ENCODE data around the gene PSTPIP1.

PSTPIP1 gene

DNA sequence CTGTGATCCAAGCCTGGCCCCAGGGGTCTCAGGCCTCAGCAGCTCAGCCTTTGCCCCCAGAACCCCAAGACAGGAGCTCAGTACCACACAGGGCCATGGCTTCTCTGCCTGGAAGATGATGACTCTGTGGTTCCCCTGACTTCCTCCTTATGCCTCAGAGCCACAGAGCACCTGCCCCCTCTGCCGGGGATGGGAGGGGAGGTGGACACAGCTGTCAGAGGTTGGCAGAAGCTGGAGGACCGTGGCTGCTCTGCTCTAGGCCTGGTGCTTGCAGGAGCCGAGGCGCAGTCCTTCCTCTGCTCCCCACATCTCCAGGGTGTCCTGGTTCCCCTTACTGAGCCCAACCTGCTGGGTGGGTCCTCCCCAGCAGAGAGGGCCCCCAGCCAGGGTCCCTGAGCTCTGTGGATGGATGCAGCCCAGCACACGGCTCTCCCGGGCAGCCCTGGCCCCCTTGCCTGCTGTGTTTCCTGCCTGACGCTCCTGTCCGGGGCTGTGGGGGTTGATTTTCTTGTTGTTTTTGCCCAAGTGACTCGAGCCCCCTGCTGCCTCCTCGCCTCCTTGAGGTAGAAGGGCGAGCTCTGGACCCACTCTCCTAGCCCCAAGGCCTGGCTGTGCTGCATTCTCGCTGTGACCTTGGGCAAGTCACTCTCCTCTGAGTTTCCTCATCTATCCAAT, 36.6 kb downstream of the PSTPIP1 start:
- no peak for DNase-seq

DNA sequence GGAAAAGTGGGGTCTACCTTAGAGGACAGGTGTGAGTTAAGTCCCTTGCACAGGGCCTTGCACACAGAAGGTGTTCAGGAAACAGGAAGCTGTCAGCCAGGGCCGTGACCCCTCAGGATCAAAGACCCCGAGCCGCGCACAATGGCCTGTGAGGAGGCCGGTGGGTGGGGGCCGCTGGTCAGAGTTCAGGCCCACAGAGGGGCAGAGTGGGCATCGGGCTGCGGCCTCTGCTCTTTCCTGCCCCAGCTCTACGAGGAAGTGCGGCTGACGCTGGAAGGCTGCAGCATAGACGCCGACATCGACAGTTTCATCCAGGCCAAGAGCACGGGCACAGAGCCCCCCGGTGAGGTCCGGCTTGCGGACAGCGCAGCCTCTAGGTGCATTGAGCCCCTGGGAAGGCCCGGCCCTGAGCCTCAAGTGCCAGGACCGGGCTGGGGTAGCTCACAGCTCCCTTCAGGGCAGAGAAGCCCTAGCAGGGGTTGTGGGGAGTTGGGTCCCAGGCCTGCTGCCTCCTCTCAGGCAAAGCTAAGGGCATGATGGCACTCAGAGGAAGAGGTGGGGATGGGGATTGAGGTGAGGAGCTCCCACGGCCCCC, 37.2 kb downstream of the PSTPIP1 start:
- no peak for DNase-seq

- DNase-seq, result no peak
Observed at GRCh38 chr15:77032647-77033416, 37.9 kb downstream of the PSTPIP1 start.

GRCh38 chr15:77033417-77033728, 38.4 kb downstream of the PSTPIP1 start:
- no peak for DNase-seq

DNA sequence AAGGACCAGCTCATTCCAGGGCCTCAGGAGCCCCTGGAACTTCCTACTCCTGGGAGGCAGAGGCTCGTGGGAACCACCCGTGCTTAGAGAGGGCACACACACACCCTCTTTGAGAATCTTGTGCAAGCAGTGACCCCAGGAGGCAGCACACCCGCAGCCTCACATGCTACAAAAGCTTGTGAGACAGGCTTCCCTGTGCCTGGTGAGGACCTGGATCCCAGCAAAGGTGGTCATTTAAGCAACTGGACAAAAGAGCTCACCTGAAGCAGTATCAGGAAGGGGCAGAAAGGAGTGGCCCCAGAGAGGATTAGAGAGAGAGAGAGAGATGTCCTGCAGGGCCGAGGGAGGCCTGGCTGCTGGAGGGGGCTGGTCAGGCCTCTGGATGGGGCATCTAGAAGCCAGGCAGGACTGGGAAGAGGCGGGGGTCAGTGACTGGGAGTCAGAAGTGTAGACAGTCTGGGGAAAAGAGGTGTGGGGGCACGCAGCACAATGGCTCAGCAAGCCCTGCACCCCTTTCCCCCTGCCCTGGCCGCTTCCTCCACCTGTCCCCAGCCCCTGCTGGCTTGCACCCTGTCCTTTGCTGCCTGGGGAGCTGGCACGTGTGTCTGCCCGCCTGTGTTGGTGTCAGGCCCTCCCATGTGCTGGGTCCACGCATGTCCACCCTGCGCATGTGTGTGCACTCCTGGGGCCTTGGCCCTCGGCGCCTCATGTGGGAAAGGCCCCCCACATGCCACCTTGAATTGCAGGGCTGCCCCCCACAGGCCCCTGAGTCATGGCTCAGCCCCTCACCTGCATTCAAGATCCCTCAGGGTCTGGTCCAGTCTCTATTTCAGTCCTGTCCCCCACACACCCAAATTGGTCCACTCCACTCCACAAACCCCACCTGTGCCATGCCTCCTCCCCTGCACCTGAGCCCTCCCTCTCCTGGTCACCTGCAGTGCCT, 39.1 kb downstream of the PSTPIP1 start:
- no peak for DNase-seq

DNA sequence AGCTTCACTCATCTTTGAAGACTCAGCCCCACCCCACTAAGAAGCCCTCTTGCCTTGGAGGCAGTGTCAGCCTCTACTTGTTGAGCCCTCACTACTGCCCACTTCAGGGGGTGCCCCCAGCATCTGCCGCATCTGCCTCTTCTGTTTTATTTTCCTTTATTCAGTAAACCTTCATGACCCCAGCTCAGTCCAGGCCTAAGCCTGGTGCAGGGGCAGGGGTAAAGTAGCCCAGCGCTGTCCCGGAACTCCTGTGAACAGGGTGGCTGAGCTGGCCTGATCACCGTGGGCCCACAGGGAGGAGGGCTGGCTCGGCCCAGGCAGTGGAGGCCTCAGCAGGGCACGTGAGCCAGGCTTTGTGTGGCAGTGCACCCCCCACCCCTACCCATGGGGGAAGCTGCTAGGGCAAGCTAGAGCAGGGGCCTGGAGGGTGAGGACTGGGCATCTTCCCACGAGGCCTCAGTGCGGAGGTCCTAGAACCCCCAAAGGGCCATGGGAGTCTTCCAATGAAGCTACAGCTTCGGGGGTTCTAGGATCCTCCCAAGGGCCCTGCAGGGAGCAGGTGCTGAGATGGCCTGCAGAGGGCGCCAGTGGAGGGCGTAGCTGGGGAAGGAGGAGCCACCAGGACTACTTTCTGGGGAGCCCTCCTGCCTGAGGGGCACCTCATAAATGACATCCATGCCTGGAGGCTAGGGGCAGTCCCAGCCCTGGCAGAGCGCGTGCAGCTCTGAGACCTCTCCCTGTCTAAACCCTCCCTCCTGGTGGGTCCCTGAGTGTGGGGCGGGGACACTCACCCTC, 40.0 kb downstream of the PSTPIP1 start:
- DNase-seq, result no peak

GRCh38 chr15:77035584-77035983, 40.7 kb downstream of the PSTPIP1 start:
- DNase-seq, result no peak

- no peak for DNase-seq
Observed at GRCh38 chr15:77035999-77036471, 41.1 kb downstream of the PSTPIP1 start.

DNA sequence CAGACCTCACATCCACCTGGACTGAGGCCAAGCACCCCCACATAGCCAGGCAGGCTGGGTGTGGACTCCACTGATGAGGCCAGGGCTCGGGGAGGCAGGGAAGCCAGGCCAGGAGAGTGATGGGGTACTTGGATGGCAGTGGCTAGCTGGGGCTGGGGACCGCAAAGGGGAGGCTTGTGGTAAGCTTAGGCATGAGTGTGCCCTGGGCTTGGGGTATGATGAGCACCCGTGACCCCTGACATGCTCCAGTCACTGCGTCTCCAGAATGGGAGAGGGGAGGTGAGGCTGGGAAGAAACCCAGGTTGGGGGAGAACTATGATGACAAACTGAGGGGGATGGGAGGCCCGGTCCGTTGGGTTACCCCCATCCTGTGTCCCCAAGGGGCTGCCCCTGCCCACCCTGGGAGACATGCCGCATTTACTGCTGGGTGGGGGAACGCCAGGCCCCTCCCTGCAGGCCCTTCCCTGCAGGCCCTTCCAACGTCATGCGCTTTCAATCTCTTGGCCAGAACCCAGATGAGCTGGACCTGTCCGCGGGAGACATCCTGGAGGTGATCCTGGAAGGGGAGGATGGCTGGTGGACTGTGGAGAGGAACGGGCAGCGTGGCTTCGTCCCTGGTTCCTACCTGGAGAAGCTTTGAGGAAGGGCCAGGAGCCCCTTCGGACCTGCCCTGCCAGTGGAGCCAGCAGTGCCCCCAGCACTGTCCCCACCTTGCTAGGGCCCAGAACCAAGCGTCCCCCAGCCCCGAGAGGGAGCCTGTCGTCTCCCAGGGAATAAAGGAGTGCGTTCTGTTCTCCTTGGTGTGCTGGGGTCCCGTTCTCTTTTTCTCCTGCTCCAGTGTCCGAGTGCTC, 41.8 kb downstream of the PSTPIP1 start:
- no peak for DNase-seq

- DNase-seq, result no peak
Observed at GRCh38 chr15:77037388-77038209, 42.7 kb downstream of the PSTPIP1 start.

DNA sequence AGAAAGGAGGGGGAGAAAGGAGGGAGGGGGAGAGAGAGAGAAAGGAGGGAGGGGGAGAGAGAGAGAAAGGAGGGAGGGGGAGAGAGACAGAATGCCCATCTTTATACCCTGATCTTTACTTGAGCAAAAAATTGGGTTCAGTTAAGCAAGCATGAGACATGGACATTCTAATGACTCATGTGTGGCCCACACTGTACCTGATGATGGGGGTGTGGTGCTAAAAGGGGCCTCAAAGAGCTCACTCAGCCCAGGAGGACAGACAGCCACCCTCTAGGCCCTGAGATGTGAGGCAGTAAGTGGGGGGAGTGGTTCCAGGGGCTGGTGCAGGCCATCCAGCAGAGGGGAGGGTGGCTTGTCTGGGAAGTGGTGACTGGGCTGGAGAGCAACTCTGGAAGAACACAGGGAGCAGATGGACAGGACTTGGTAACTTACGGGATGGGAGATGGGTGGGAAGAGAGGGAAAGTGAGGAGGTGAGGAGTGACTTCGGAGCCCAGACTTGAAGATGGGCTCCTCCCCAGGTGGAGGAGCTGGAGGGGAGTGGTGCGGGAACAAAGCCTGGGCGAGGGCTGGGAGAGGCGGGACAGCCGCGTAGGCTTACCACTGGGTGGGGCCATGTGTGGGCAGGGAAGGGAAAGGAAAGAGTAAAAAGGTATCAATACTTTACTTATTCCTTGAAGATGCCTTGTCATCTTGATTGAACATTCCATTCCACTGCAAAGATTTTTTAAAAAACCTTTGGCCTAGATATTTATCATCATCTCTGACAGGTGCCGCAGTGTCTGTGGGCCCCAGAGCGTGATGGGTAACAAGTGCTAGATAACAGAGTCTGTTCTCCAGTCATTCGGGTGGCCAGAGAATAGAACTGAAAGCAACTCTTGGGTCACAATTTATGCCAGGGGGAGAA, 43.6 kb downstream of the PSTPIP1 start:
- DNase-seq, result no peak

DNA sequence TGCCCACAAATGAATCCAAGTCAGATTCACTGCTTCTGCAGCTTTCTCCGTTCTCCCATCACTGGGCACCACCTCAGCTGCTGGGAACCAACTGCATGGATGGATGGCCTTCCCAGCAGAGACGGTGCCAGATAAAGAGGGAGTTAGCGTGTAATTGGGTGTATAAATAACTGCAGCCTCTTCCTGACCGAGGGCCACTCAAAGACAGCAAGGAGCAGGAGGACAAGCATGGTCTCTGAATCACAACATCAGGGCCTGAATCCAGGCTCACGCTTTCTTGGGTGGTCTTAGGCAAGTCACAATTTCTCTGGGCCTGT, 44.2 kb downstream of the PSTPIP1 start:
- DNase-seq, result no peak

DNA sequence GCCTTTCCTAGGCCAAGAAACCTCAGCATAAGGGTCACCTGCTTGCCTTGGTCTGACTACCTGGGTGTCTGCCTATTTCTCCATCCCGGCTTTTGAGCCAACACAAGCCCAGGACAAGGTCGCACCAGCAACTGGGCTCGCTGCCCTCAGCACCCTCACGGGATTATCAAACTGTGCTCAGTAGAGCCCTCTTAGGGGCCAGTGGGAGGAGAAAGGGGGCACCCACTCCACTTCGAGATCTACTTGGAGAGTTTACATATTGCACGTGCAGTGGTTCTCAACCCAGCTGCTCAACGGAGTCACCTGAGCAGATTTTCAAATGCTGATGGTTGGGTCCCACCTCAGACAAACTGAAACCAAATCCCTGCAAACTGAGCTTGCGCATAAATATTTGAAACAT, 44.9 kb downstream of the PSTPIP1 start:
- DNase-seq, result no peak

DNA sequence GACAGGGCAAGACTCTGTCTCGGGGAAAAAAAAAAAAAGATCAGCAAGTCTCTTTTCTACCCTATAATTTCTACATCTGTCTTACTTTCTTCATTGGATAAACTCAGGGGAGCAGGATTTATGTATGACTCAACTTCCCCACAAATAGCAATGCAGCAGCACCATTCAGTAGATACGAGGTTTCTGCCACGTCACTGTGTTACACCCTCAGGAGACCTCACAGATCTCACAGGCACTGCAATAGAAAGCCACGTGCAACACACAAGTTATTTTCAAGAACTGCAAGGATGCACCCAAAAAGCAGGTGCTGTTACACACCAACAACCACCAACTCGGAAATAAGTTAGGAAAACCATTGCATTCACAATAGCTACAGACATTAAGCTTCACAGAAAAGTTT, 45.7 kb downstream of the PSTPIP1 start:
- no peak for DNase-seq

DNA sequence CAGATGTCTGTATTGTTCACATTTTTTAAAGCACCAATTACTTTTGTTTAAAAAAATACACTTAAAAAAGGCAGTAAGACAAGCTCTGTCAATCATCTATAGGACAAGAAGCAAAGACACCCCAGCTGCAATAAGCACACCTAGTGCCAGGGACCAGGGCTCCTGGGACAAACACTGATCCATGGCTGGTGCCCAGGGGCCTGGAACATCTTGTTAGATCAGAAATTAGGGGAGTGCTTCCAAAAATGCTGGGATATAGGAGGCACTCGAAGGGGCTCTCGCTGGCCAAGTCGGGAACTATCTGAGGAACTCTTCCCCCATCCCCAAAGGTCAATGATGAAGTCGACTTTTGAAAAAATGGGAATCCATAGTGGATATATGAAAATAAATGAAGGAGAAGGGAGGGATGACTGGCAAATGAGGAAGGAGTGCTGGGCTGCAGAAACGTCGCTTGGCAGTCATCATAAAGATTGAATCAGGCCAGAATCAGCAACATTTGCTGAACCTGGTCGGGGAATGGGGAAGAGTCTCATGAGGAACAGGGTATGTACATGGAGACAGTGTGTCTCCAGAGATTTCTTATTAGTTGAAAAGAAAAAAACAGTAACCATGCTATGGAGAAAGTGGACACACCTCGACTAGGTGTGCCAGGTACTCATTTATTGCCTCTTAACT, 47.5 kb downstream of the PSTPIP1 start:
- no peak for DNase-seq

DNA sequence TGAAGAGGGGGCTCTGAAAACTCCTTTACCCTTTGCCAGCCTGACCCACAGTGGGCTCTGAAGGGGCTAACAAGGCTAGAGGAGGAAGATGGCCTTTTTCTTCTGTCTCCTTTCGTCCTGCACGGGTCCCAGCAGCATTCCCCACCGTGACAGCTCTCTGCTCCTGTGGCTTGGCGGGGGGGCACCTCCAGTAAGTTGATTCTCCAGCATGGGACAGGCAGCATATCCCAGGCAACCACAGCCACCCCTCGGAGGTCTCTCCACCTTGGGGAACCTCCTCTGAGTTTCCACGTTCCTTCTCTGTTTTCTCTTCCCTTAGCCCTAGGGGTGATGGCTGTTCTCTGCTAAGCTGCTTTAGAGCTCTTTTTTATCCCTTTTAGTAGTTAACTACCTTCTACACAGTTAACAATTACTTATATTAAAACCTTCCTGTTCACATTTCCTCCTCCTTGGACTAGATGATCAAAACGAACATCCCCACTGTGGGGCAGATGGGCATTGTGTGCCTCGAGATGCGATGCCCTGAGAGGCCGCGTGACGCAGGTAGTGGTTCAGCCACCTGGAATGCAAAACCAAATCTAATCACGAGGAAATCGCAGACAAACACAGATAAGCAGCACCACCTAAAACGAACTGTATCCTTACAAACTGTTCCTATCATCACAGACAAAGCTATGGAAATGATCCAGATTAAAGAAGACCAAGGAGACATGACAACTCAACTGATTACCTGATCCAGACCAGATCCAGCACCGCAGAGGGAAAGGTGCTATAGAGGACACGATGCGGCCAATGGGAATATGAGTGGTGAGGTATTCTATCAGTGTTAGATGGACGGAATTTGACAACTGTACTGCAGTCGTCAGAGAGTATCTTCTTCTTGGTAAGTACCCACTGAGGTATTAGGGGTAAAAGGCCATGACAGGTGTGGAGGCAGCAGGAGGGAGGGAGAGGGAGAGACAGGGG, 48.3 kb downstream of the PSTPIP1 start:
- DNase-seq, result no peak

DNA sequence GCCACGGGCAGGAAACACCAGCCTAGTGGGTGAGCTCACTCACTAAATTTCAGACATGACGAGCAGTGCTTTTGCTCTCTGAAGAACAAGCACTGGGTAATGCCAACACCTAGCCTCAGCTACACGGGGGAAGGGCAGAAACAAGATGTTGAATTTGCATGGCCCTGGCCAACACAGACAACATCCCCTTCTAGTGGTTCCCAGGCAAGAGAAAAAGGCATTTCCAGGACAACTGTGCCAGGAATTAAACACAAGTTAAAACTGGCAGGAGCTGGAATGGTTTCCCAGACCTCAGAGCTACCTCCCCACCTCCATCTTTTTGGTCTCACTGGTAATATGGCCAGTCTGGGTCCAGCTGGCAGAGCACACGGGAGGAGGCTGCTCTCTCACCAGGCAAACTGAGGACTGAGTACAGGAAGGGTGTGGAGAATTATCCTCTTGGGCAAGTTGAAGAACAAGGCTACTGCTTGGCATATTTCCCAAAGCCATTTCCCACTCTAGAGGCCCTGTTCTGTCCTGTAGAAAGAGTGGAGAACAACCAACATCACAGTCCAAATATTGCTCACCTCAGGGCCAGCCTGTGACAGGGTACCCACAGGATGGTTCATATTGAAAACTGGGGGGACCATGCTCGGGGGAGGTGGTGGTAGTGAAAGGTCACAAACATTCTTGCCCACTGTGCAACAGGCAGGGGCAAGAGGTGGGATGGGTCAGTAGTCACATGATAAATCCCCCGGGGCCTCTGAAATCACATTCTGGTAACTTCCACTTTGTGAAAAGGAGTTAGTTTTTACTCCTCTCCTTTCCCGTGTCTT, 49.5 kb downstream of the PSTPIP1 start:
- no peak for DNase-seq

Measured in effector CD4-positive, alpha-beta T cell (primary cell).